ENCODE measurements around the gene TRAF3IP1.

The TRAF3IP1 gene

DNA sequence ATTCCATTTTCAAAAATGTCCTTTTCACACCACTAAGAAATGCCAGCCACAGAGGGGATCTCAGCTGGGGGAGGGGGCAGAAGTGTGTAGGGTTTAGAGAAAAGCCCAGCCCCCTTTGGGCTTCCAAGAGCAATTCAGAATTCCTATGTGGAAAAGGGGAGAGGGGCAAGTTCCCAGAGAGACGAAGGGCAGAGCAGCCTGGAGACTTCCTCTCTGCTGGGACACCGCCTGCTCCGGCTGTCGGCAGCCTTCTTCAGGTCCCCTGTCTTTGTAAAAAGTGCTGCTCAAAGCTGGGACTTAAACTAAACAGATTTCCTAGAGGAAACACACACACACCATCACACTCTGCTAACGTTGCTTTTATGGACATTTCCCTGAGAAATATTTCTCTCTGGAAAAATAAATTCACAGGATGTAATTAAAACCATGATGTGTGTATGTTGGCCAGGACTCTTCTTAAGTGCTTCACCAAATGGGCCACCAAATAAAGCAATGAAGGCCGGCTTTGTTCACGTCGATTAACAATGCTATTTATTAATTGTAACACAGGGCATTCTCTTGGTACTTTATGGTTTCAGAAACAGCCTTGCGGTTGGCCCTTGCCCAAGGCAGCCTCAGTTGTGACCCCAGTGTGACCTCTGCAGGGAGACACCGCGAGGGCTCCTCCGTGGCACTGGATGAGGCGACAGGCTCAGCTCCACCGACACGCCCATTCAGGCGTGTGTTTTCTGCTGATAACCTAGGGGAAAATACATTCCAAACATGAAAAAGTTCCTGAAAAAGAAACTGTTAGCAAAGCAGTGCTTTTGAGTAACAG, 100.8 kb downstream of the TRAF3IP1 start:
- DNase-seq (ENCODE audit: low read depth), result no peak
- TF ChIP-seq, protein P1, sequence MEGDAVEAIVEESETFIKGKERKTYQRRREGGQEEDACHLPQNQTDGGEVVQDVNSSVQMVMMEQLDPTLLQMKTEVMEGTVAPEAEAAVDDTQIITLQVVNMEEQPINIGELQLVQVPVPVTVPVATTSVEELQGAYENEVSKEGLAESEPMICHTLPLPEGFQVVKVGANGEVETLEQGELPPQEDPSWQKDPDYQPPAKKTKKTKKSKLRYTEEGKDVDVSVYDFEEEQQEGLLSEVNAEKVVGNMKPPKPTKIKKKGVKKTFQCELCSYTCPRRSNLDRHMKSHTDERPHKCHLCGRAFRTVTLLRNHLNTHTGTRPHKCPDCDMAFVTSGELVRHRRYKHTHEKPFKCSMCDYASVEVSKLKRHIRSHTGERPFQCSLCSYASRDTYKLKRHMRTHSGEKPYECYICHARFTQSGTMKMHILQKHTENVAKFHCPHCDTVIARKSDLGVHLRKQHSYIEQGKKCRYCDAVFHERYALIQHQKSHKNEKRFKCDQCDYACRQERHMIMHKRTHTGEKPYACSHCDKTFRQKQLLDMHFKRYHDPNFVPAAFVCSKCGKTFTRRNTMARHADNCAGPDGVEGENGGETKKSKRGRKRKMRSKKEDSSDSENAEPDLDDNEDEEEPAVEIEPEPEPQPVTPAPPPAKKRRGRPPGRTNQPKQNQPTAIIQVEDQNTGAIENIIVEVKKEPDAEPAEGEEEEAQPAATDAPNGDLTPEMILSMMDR (IDR thresholded peaks at IDR 0.05; ENCODE audit: low read depth, low read length, missing control alignments), result no peak
- in situ Hi-C loops (cut with HindIII; ENCODE audit: low sequenced_read_pairs), result no loop called here
- H3K4me3 ChIP-seq (ENCODE audit: low read depth, low read length), result no peak overlapping the region

DNA sequence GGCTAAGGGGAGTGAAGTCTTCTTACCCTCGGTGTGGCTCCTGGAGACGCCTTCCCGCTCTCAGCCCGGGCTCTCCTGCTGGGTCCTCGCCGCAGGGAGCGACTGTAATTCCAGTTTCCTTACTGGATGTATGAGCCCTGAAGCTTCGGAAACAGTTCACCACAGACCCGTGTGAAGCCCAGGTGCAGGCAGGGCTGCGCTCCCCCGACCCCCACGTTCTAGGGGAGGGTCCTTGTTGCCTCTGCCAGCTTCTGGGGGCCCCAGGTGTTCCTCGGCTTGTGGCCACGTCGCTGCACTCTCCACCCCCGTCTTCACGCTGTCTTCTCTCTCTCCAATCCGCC, 101.3 kb downstream of the TRAF3IP1 start:
- DNase-seq (ENCODE audit: low read depth), result no peak
- in situ Hi-C loops (cut with HindIII; ENCODE audit: low sequenced_read_pairs), result no loop called here

DNA sequence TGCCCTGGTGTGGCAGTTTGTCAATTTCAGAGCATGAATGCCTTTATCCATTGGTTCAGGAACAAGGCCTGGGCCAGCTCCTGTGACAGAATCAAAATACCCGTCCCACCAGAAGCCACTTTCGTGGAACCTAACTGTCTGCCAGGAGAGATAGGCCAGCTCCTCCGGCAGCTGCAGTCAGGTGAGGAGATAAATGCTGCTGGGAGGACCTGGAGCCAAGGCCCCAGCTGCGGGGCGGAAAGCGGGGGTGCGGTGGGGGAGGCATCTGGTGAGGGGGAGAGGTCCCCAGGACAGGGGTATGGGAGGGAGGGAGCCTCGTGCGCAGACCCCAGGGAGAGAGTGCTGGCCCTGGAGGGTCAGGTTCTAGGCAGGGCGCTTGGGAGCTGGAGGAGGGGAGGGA, 102.0 kb downstream of the TRAF3IP1 start:
- TF ChIP-seq, protein P1 (IDR thresholded peaks at IDR 0.05; ENCODE audit: low read depth, low read length, missing control alignments), result no peak
- DNase-seq (ENCODE audit: low read depth), result no peak
- no peak overlapping the region for H3K4me3 ChIP-seq (ENCODE audit: low read depth, low read length)
- in situ Hi-C loops (cut with HindIII; ENCODE audit: low sequenced_read_pairs), result no loop called here

More for the DNA sequence above, 101.3 kb downstream of the TRAF3IP1 start:
- no peak overlapping the region for H3K4me3 ChIP-seq (ENCODE audit: low read depth, low read length)
- TF ChIP-seq, protein P1 (IDR thresholded peaks at IDR 0.05; ENCODE audit: low read depth, low read length, missing control alignments), result no peak

DNA sequence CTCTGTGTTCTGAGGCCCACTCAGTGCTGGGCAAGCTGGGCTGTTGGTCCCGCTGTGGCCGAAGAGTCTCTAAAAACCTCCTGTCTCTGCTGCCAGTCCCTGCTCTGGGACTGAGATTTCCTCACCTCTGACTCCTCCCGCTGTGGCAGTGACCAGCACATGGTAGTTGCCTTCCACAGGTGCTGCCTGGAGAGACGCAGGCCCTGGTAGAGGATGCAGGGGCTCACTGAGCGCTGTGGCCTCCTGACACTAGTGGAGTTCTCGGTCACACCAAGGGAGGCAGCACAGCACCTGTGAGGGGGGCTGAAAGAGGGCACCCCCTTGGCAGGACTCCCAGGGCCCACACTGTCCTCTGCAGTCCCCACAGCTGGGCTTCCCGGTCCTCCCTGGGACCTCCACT, 102.6 kb downstream of the TRAF3IP1 start:
- DNase-seq (ENCODE audit: low read depth), result no peak
- in situ Hi-C loops (cut with HindIII; ENCODE audit: low sequenced_read_pairs), result no loop called here

DNA sequence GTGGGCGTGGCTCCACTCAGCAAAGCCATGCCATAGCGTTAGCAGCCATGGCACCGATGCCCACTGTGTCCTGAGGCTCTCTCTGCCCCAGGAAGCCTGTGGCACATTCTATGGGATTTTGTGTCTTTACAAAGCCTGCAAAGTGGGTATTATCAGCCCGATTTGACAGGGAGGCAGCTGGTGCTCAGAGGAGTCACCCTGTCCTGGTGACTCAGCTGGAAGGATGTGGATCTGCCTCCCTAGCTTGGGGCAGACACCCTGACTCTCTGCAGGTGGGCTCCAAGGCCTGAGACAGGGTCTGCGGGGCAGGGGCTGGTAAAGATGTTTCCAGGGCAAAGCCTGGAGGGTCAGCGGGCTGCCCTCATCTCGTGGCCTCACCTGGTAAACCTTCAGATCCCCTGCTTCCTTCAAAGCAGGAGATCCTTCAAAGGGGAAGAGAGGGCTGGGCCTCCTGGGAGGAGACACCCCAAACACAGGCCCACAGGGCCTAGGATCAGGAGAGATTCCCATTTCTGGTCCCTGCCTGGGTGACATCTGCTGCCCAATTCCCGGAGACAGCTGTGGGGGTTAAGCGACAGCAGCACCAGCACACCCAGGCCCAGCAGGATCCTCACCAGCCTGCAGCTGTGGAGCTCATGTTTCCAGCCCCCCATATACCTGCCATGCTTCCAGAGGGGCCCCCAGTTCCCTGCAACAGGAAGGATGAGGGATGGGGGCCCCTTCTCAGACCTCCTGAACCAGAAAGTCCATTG, 103.4 kb downstream of the TRAF3IP1 start:
- no peak overlapping the region for H3K4me3 ChIP-seq (ENCODE audit: low read depth, low read length)
- in situ Hi-C loops (cut with HindIII; ENCODE audit: low sequenced_read_pairs), result no loop called here
- TF ChIP-seq, protein P1 (IDR thresholded peaks at IDR 0.05; ENCODE audit: low read depth, low read length, missing control alignments), result no peak
- DNase-seq (ENCODE audit: low read depth), result no peak

More for the DNA sequence above, 102.6 kb downstream of the TRAF3IP1 start:
- no peak overlapping the region for H3K4me3 ChIP-seq (ENCODE audit: low read depth, low read length)
- TF ChIP-seq, protein P1 (IDR thresholded peaks at IDR 0.05; ENCODE audit: low read depth, low read length, missing control alignments), result no peak

DNA sequence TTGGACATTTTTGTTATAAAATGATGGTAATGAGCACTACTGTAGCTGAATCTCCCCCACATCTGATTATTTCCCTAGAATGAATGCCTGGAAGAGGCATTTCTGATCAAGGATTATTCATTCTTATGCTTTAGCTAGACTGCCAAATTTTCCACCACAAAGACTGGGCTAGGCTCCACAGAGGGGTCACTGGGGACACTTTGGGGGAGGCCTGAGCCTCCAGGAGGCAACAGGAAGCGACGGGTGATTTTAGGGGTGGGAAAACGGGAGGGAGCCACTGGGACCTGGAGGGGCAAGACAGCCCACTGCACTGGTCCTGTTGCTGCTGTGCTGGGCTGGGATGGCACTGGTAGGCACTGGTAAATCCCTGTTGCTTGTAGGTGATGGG, 104.0 kb downstream of the TRAF3IP1 start:
- in situ Hi-C loops (cut with HindIII; ENCODE audit: low sequenced_read_pairs), result no loop called here
- TF ChIP-seq, protein P1 (IDR thresholded peaks at IDR 0.05; ENCODE audit: low read depth, low read length, missing control alignments), result no peak
- no peak overlapping the region for H3K4me3 ChIP-seq (ENCODE audit: low read depth, low read length)
- peak; percentile 68 for DNase-seq (ENCODE audit: low read depth)

Measured in astrocyte of the cerebellum (primary cell).